Stomach smooth muscle (tissue), 2 donors: Measurements from ENCODE around the gene ETF1.

ENCODE experiments used
- H3K27ac ChIP-seq: one replicate; pipeline ENCODE4 v1.7.0; 2013; ENCODE audit warnings: mild to moderate bottlenecking, low read length, inconsistent platforms
- H3K27me3 ChIP-seq, 2 donors: one replicate each; pipeline ENCODE4 v1.7.0; 2013; ENCODE audit warnings: low read length in 2 of 2; ENCODE audit not compliant: insufficient read depth in 2 of 2, control insufficient read depth in 1 of 2
- H3K36me3 ChIP-seq, 2 donors: one replicate each; pipeline ENCODE4 v1.7.0; 2013; ENCODE audit warnings: low read length in 2 of 2; ENCODE audit not compliant: control insufficient read depth in 2 of 2, insufficient read depth in 2 of 2
- H3K4me1 ChIP-seq: one replicate; pipeline ENCODE4 v1.7.0; 2013; ENCODE audit warnings: low read length; ENCODE audit not compliant: control insufficient read depth, insufficient read depth
- H3K4me3 ChIP-seq, 2 donors: one replicate each; pipeline ENCODE4 v1.7.0; 2013; ENCODE audit warnings: low read length in 2 of 2
- H3K9ac ChIP-seq, 2 donors: one replicate each; pipeline ENCODE4 v1.7.0; 2013; ENCODE audit warnings: low read length in 2 of 2, mild to moderate bottlenecking in 1 of 2
- H3K9me3 ChIP-seq, 2 donors: one replicate each; pipeline ENCODE4 v1.7.0; 2013; ENCODE audit warnings: low read length in 2 of 2; ENCODE audit not compliant: control insufficient read depth in 2 of 2
- donor health status: healthy.
- donor health status: Pancreatic carcinoma.

The ETF1 gene

GRCh38 chr5:138574744-138575193 is 31.7 kb upstream of the ETF1 start:
- H3K9ac ChIP-seq, result peak overlapping the region; percentile 99 to 100
- H3K4me1 ChIP-seq, result peaks cover 13% of the 10 kb centered on the region
- H3K9me3 ChIP-seq, result no peaks in the 10 kb centered on the region
- no peaks in the 10 kb centered on the region for H3K27me3 ChIP-seq
- H3K4me3 ChIP-seq, result peak overlapping the region; percentile 99 to 100
- H3K36me3 ChIP-seq, result peaks cover 22 to 33% of the 10 kb centered on the region in 2 donors
- H3K27ac ChIP-seq, result peak overlapping the region; percentile 99

- H3K4me1 ChIP-seq, result peaks cover 13% of the 10 kb centered on the region
- H3K27me3 ChIP-seq, result no peaks in the 10 kb centered on the region
- peak overlapping the region; percentile 99 for H3K27ac ChIP-seq
- H3K9ac ChIP-seq, result peak overlapping the region; percentile 99 to 100
- H3K4me3 ChIP-seq, result peak overlapping the region; percentile 99 to 100
- no peaks in the 10 kb centered on the region for H3K9me3 ChIP-seq
- H3K36me3 ChIP-seq, result peaks cover 27 to 38% of the 10 kb centered on the region in 2 donors
These were observed 31.1 kb upstream of the ETF1 start for GRCh38 chr5:138573949-138574670.

- no peak overlapping the region for H3K27ac ChIP-seq
- H3K9ac ChIP-seq, result no peak overlapping the region
- peaks cover 13% of the 10 kb centered on the region for H3K4me1 ChIP-seq
- peaks cover 33 to 46% of the 10 kb centered on the region in 2 donors for H3K36me3 ChIP-seq
- H3K9me3 ChIP-seq, result no peaks in the 10 kb centered on the region
- no peaks in the 10 kb centered on the region for H3K27me3 ChIP-seq
- H3K4me3 ChIP-seq, result no peak overlapping the region
These were observed 30.2 kb upstream of the ETF1 start for GRCh38 chr5:138573223-138573622.

GRCh38 chr5:138570871-138571270 is 27.8 kb upstream of the ETF1 start:
- Histone ChIP-seq H3K9ac (no peak overlapping the region), H3K4me1 (peaks cover 13% of the 10 kb centered on the region), H3K27me3 (no peaks in the 10 kb centered on the region), H3K4me3 (no peak overlapping the region), H3K9me3 (no peaks in the 10 kb centered on the region), H3K27ac (no peak overlapping the region), H3K36me3 (peaks cover 48 to 68% of the 10 kb centered on the region in 2 donors)

GRCh38 chr5:138569782-138570181 is 26.7 kb upstream of the ETF1 start:
- H3K9ac ChIP-seq, result no peak overlapping the region
- H3K4me3 ChIP-seq, result no peak overlapping the region
- no peaks in the 10 kb centered on the region for H3K27me3 ChIP-seq
- peaks cover 13% of the 10 kb centered on the region for H3K4me1 ChIP-seq
- H3K9me3 ChIP-seq, result no peaks in the 10 kb centered on the region
- H3K36me3 ChIP-seq, result peaks cover 58 to 79% of the 10 kb centered on the region in 2 donors
- no peak overlapping the region for H3K27ac ChIP-seq

- H3K36me3 ChIP-seq, result peaks cover 70 to 86% of the 10 kb centered on the region in 2 donors
- H3K27me3 ChIP-seq, result no peaks in the 10 kb centered on the region
- no peak overlapping the region for H3K4me3 ChIP-seq
- no peaks in the 10 kb centered on the region for H3K9me3 ChIP-seq
- H3K27ac ChIP-seq, result no peak overlapping the region
- no peak overlapping the region for H3K9ac ChIP-seq
- H3K4me1 ChIP-seq, result peaks cover 1% of the 10 kb centered on the region
These were observed 25.2 kb upstream of the ETF1 start for GRCh38 chr5:138568061-138568824.

- H3K9ac ChIP-seq, result no peak overlapping the region
- no peaks in the 10 kb centered on the region for H3K4me1 ChIP-seq
- no peaks in the 10 kb centered on the region for H3K27me3 ChIP-seq
- H3K27ac ChIP-seq, result no peak overlapping the region
- H3K36me3 ChIP-seq, result peaks cover 64 to 82% of the 10 kb centered on the region in 2 donors
- H3K9me3 ChIP-seq, result no peaks in the 10 kb centered on the region
- no peak overlapping the region for H3K4me3 ChIP-seq
These were observed 23.8 kb upstream of the ETF1 start for GRCh38 chr5:138566792-138567191.

- H3K27ac ChIP-seq, result no peak overlapping the region
- H3K36me3 ChIP-seq, result peaks cover 59 to 77% of the 10 kb centered on the region in 2 donors
- H3K4me1 ChIP-seq, result no peaks in the 10 kb centered on the region
- no peak overlapping the region for H3K9ac ChIP-seq
- no peaks in the 10 kb centered on the region for H3K9me3 ChIP-seq
- no peak overlapping the region for H3K4me3 ChIP-seq
- H3K27me3 ChIP-seq, result no peaks in the 10 kb centered on the region
These were observed 22.2 kb upstream of the ETF1 start for GRCh38 chr5:138565100-138565821.

- H3K4me1 ChIP-seq, result no peaks in the 10 kb centered on the region
- H3K27me3 ChIP-seq, result no peaks in the 10 kb centered on the region
- H3K9ac ChIP-seq, result no peak overlapping the region
- H3K9me3 ChIP-seq, result no peaks in the 10 kb centered on the region
- H3K36me3 ChIP-seq, result peaks cover 59 to 78% of the 10 kb centered on the region in 2 donors
- H3K27ac ChIP-seq, result no peak overlapping the region
- H3K4me3 ChIP-seq, result no peak overlapping the region
These were observed 21.2 kb upstream of the ETF1 start for GRCh38 chr5:138564242-138564641.

- Histone ChIP-seq H3K27me3 (no peaks in the 10 kb centered on the region), H3K4me3 (no peak overlapping the region), H3K9ac (peak overlapping the region in 1 of 2 donors; percentile 21), H3K36me3 (peaks cover 62 to 78% of the 10 kb centered on the region in 2 donors), H3K4me1 (no peaks in the 10 kb centered on the region), H3K9me3 (no peaks in the 10 kb centered on the region), H3K27ac (no peak overlapping the region)
These were observed 20.5 kb upstream of the ETF1 start for GRCh38 chr5:138563340-138564118.
